SK-N-SH (cell line): ENCODE measurements around the gene JKAMP. TPM values are rescaled to one million over a fixed set of nuclear protein-coding genes. Genes with fewer than 3 reads are reported as not detected.

ENCODE experiments used
- CTCF ChIA-PET: fragments of 300-600, 350-600 bp; formaldehyde crosslinking; extraction: SDS; loops from one replicate; lab custom pipeline; 2021; lab: Yijun Ruan, JAX
- POLR2A ChIA-PET: fragments of 350-600 bp; sonication (Branson Sonifier 250); formaldehyde crosslinking; extraction: SDS; loops from one replicate; lab custom pipeline; 2020; ENCODE audit warnings: antibody characterized with exemption, inconsistent platforms; lab: Yijun Ruan, JAX
- DNase-seq: peaks from one replicate; pipeline ENCODE4 v3.0.0; 2012
- H2AFZ ChIP-seq: fragments of 200-600 bp; sonication (generic); 2 replicates; pipeline ENCODE4 v1.8.1; 2016; ENCODE audit warnings: antibody characterized with exemption, mild to moderate bottlenecking, low read depth
- H3F3A ChIP-seq: fragments of 200-600 bp; sonication (generic); replicated peaks from 2 replicates; pipeline ENCODE3; 2016; ENCODE audit warnings: antibody characterized with exemption, mild to moderate bottlenecking; ENCODE audit not compliant: insufficient read depth
- H3K27ac ChIP-seq, 2 experiments: fragments of 200-500 bp in 1 of 2; fragments of 200-600 bp in 1 of 2; sonication (Bioruptor generic) in 1 of 2; sonication (generic), shearing (Covaris generic) in 1 of 2; 2 replicates each; pipeline versions ENCODE4 v1.5.1 to v1.6.1; 2014 to 2016; ENCODE audit warnings: low read depth in 2 of 2, inconsistent platforms in 1 of 2, low read length in 1 of 2, mild to moderate bottlenecking in 1 of 2, mixed read lengths in 1 of 2
- H3K27me3 ChIP-seq: fragments of 200-600 bp; sonication (generic), shearing (Covaris generic); 2 replicates; pipeline ENCODE4 v1.6.1; 2016; ENCODE audit warnings: mixed run types; ENCODE audit not compliant: insufficient read depth
- H3K36me3 ChIP-seq, 2 experiments: fragments of 200-500 bp in 1 of 2; fragments of 200-600 bp in 1 of 2; sonication (Bioruptor generic) in 1 of 2; sonication (generic) in 1 of 2; replicated peaks in 1 of 2; 2 replicates each; pipeline versions ENCODE3 to v1.5.1; 2014 to 2016; ENCODE audit warnings: low read length in 1 of 2, mild to moderate bottlenecking in 1 of 2; ENCODE audit not compliant: insufficient read depth in 2 of 2, control insufficient read depth in 1 of 2
- H3K4me1 ChIP-seq, 2 experiments: fragments of 200-500 bp in 1 of 2; fragments of 200-600 bp in 1 of 2; sonication (Bioruptor generic) in 1 of 2; sonication (generic), shearing (Covaris generic) in 1 of 2; 2 replicates each; pipeline versions ENCODE4 v1.5.1 to v1.6.1; 2014 to 2016; ENCODE audit warnings: low read depth in 1 of 2, low read length in 1 of 2, mixed run types in 1 of 2; ENCODE audit not compliant: insufficient read depth in 2 of 2, control insufficient read depth in 1 of 2
- H3K4me2 ChIP-seq: fragments of 200-600 bp; sonication (generic), shearing (Covaris generic); 2 replicates; pipeline ENCODE4 v1.6.1; 2017; ENCODE audit warnings: mixed run types
- H3K4me3 ChIP-seq, 2 experiments: fragments of 200-500 bp in 1 of 2; fragments of 200-600 bp in 1 of 2; sonication (Bioruptor generic) in 1 of 2; sonication (generic), shearing (Covaris generic) in 1 of 2; 2 replicates each; pipeline versions ENCODE4 v1.5.1 to v1.8.1; 2014 to 2016; ENCODE audit warnings: low read depth in 2 of 2, inconsistent platforms in 1 of 2, low read length in 1 of 2, mild to moderate bottlenecking in 1 of 2, mixed read lengths in 1 of 2, moderate library complexity in 1 of 2
- H3K79me2 ChIP-seq: fragments of 200-600 bp; sonication (generic); 2 replicates; pipeline ENCODE4 v1.8.1; 2017; ENCODE audit warnings: mild to moderate bottlenecking; ENCODE audit not compliant: insufficient read depth
- H3K9ac ChIP-seq: fragments of 200-600 bp; sonication (generic); 2 replicates; pipeline ENCODE4 v1.6.1; 2017; ENCODE audit warnings: mixed run types
- H3K9me2 ChIP-seq: fragments of 200-600 bp; sonication (generic); 2 replicates; pipeline ENCODE4 v1.6.1; 2017; ENCODE audit warnings: mixed run types
- H3K9me3 ChIP-seq: fragments of 200-600 bp; sonication (generic); 2 replicates; pipeline ENCODE4 v1.6.1; 2017; ENCODE audit warnings: mixed run types, mild to moderate bottlenecking, moderate library complexity
- H4K20me1 ChIP-seq: fragments of 200-600 bp; sonication (generic); 2 replicates; pipeline ENCODE4 v1.6.1; 2017; ENCODE audit warnings: mild to moderate bottlenecking, mixed run types; ENCODE audit not compliant: insufficient read depth
- FOSL2 ChIP-seq: IDR thresholded peaks from 2 replicates; pipeline ENCODE4 v1.4.0; 2012; ENCODE audit warnings: low read depth, mild to moderate bottlenecking, moderate library complexity, borderline replicate concordance
- FOXJ3 ChIP-seq: sonication (generic); formaldehyde crosslinking; IDR thresholded peaks from 2 replicates; pipeline ENCODE4 v1.5.1; 2020; ENCODE audit warnings: mild to moderate bottlenecking, missing genetic modification reagents
- RXRA ChIP-seq: IDR thresholded peaks from 2 replicates; pipeline ENCODE4 v1.4.0; 2012; ENCODE audit warnings: low read depth, mild to moderate bottlenecking, borderline replicate concordance
- SIN3A ChIP-seq: IDR thresholded peaks from 2 replicates; pipeline ENCODE4 v1.6.1; 2012; ENCODE audit warnings: low read depth, mild to moderate bottlenecking, low read length, moderate library complexity, borderline replicate concordance
- USF1 ChIP-seq: IDR thresholded peaks from 2 replicates; pipeline ENCODE4 v1.4.0; 2012; ENCODE audit warnings: low read depth, borderline replicate concordance
- WGBS: methylation state at CpG from one replicate; pipeline ENCODE4 v1.1.6; 2017; ENCODE audit warnings: low lambda C conversion rate; 5-methylcytosine and 5-hydroxymethylcytosine counted together
- polyA plus RNA-seq, 3 experiments: library from polyadenylated mRNA; depleted of rRNA; stranded (reverse); fragments of >200 nt; gene quantifications; 2 replicates each; pipeline ENCODE4 v1.2.3, GENCODE V29; 2012
- TF ChIP-seq, protein P1 (sequence below): IDR thresholded peaks from 2 replicates; pipeline ENCODE4 v1.6.1; 2012; ENCODE audit warnings: mild to moderate bottlenecking, low read depth, low read length, moderate library complexity

The JKAMP gene
- polyA plus RNA-seq, 1 of the 3 experiments (the other 2 are of a cell fraction): 95.4 TPM

DNA sequence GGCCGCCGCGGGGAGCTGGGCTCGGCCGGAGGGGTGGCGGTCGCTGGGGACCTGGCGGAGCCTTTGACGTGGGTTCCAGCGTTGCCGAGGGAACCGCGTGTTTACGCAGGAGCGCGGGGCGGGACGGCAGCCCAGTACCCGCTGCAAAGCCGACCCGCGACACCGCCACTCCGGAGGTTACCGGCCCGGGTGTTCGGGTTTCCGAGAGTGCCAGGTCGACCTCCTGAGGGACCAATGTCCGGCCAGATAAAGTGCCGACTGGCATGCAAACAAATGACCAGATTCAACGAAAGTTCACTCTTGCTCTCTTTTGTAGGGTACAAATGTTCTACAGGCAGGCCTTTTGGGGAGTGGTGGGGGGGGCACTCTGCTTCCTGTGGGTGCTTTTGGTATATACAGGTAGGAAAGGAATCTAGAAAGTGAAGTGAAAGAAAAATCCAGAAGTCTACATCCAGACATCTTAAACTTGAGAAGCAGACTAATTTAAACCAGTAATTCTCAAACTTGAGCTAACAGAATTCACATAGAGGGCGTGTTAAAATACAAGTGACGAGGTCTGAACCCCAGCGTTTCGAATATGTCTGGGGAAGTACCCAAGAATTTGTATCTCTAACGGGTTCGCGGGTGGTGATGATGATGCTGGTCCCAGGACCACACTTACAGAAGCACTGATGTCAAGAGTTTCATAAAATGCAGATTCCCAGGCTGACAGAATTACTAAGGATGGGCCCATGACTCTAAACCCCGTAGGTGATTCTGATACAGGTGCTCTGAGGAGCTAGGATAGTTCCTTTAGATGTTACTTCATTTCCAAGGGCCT lies 18.8 kb upstream of the JKAMP start, which contains the start of gene GPR135:
Gene GPR135, minus strand, starts transcription at position 65 of the 820 bp plus-strand sequence. CDS start 154 bp downstream, outside the sequence.
- Histone ChIP-seq H3K9ac (peak within 1 kb of the TSS; percentile 15; the same call in 1 of the 2 replicates), H3K79me2 (peaks cover 23% of the 10 kb centered on the region), H4K20me1 (no peaks in the 10 kb centered on the region), H3K27me3 (no peaks in the 10 kb centered on the region), H3K9me2 (no peaks in the 10 kb centered on the region), H3K4me2 (peak within 1 kb of the TSS; percentile 63), H3K27ac (peak within 1 kb of the TSS in 1 of 2 experiments; percentile 60; a peak in 2 of 4 replicates), H3K36me3 (peaks cover 44 to 54% of the 10 kb centered on the region in 2 experiments), H3F3A (peaks cover 21% of the 10 kb centered on the region), H3K4me3 (peak within 1 kb of the TSS; percentile 37 to 51; a peak in 3 of 4 replicates), H3K4me1 (peaks cover 9 to 13% of the 10 kb centered on the region in 2 experiments; a peak in 3 of 4 replicates), H3K9me3 (no peaks in the 10 kb centered on the region), H2AFZ (no peak within 1 kb of the TSS; the same call in 1 of the 2 replicates)
- WGBS: 60% methylated on average over 18 of the region's 40 CpGs
- no peak for DNase-seq
- ChIA-PET CTCF (interaction anchor here (0.8 to 5.6 kb wide), 11 partner anchors 9 to 342 kb away, joined by 3 to 27 read pairs (median 4); partner anchors contain the start of genes CCDC175, JKAMP and L3HYPDH), POLR2A (interaction anchor here (1.7 kb wide), 1 partner anchor 18 kb away, joined by 17 read pairs; the partner anchor contains the start of genes JKAMP and L3HYPDH)
- no peak for TF ChIP-seq USF1
- TF ChIP-seq RXRA: no peak
- 0 out of 2 replicates have a peak, but pooled peaks have one; percentile 48 for TF ChIP-seq FOXJ3 (CRISPR knock-in tag)

GRCh38 chr14:59474172-59474571 lies 10.1 kb upstream of the JKAMP start:
- Histone ChIP-seq H3K4me3 (no peak overlapping the region), H3K9ac (no peak overlapping the region), H3K9me3 (no peaks in the 10 kb centered on the region), H3K27me3 (no peaks in the 10 kb centered on the region), H2AFZ (no peak overlapping the region), H3K4me2 (no peak overlapping the region), H3K27ac (peak overlapping the region in 1 of 2 experiments; percentile 29; a peak in 1 of 4 replicates), H3F3A (peaks cover 14% of the 10 kb centered on the region), H3K4me1 (peaks cover 0 to 11% of the 10 kb centered on the region in 2 experiments; a peak in 1 of 4 replicates), H3K9me2 (no peaks in the 10 kb centered on the region), H4K20me1 (0 out of 2 replicates have a peak, but pooled peaks cover 4% of the 10 kb centered on the region), H3K79me2 (peaks cover 50% of the 10 kb centered on the region), H3K36me3 (peaks cover 78 to 95% of the 10 kb centered on the region in 2 experiments)
- DNase-seq: no peak
- POLR2A ChIA-PET: interaction anchor here (1.0 kb wide), 1 partner anchor 10 kb away, joined by 3 read pairs; the partner anchor contains the start of genes JKAMP and L3HYPDH
- 33% methylated on average over 1 of the region's 1 CpG for WGBS
- CTCF ChIA-PET: interaction anchor here (0.9 to 4.5 kb wide), 4 partner anchors 9 to 102 kb away, joined by 3 to 27 read pairs (median 6); partner anchors contain the start of genes CCDC175, GPR135, JKAMP and L3HYPDH
- TF ChIP-seq FOSL2 (peak; percentile 9; the same call in 1 of the 2 replicates), SIN3A (no peak)
- TF ChIP-seq, protein P1, sequence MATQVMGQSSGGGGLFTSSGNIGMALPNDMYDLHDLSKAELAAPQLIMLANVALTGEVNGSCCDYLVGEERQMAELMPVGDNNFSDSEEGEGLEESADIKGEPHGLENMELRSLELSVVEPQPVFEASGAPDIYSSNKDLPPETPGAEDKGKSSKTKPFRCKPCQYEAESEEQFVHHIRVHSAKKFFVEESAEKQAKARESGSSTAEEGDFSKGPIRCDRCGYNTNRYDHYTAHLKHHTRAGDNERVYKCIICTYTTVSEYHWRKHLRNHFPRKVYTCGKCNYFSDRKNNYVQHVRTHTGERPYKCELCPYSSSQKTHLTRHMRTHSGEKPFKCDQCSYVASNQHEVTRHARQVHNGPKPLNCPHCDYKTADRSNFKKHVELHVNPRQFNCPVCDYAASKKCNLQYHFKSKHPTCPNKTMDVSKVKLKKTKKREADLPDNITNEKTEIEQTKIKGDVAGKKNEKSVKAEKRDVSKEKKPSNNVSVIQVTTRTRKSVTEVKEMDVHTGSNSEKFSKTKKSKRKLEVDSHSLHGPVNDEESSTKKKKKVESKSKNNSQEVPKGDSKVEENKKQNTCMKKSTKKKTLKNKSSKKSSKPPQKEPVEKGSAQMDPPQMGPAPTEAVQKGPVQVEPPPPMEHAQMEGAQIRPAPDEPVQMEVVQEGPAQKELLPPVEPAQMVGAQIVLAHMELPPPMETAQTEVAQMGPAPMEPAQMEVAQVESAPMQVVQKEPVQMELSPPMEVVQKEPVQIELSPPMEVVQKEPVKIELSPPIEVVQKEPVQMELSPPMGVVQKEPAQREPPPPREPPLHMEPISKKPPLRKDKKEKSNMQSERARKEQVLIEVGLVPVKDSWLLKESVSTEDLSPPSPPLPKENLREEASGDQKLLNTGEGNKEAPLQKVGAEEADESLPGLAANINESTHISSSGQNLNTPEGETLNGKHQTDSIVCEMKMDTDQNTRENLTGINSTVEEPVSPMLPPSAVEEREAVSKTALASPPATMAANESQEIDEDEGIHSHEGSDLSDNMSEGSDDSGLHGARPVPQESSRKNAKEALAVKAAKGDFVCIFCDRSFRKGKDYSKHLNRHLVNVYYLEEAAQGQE: no peak
